Natural killer cell (primary cell): ENCODE results near the gene TFAP2D. TPM values are rescaled to one million over a fixed set of nuclear protein-coding genes. Genes with fewer than 3 reads are reported as not detected.

Experiments used
- ATAC-seq, 3 donors: fragments of 150-1000 bp in 2 of 3; fragments of 200-7000 bp in 1 of 3; cut with Tn5 transposase; 1 replicate in 1 of 3; 2 replicates in 2 of 3; pipeline ENCODE4 v1.10.0; 2021; ENCODE audit warnings: mild to moderate bottlenecking in 2 of 3, moderate library complexity in 2 of 3
- DNase-seq, 2 donors: peaks; one replicate each; pipeline versions ENCODE4 v3.0.0 to v3.0.0-alpha.2; 2013 to 2021; ENCODE audit warnings: mixed read lengths in 1 of 2
- H3K27ac ChIP-seq: one replicate; pipeline ENCODE4 v1.5.1; 2013; ENCODE audit warnings: mild to moderate bottlenecking, low read length
- H3K27me3 ChIP-seq: one replicate; pipeline ENCODE4 v1.6.1; 2013; ENCODE audit warnings: low read length; ENCODE audit not compliant: control insufficient read depth, insufficient read depth
- H3K36me3 ChIP-seq: one replicate; pipeline ENCODE4 v1.6.1; 2013; ENCODE audit warnings: low read length; ENCODE audit not compliant: control insufficient read depth, insufficient read depth
- H3K4me1 ChIP-seq: one replicate; pipeline ENCODE4 v1.6.1; 2013; ENCODE audit warnings: low read length; ENCODE audit not compliant: control insufficient read depth, insufficient read depth
- H3K4me3 ChIP-seq: one replicate; pipeline ENCODE4 v1.5.1; 2013; ENCODE audit warnings: low read length
- H3K9me3 ChIP-seq: one replicate; pipeline ENCODE4 v1.6.1; 2013; ENCODE audit warnings: low read length; ENCODE audit not compliant: control insufficient read depth, insufficient read depth
- H3K27ac Mint-ChIP-seq, 2 donors: one replicate each; pipeline ENCODE4 v1.8.0; 2022; ENCODE audit warnings: mild to moderate bottlenecking in 2 of 2, mixed read lengths in 2 of 2, moderate library complexity in 1 of 2
- H3K27me3 Mint-ChIP-seq, 2 donors: one replicate each; pipeline ENCODE4 v1.8.0; 2022; ENCODE audit warnings: low read depth in 2 of 2, mixed read lengths in 2 of 2
- H3K36me3 Mint-ChIP-seq: one replicate; pipeline ENCODE4 v1.8.0; 2022; ENCODE audit warnings: mixed read lengths
- H3K4me1 Mint-ChIP-seq, 2 donors: one replicate each; pipeline ENCODE4 v1.8.0; 2022; ENCODE audit warnings: mixed read lengths in 2 of 2
- H3K4me3 Mint-ChIP-seq: one replicate; pipeline ENCODE4 v1.8.0; 2022; ENCODE audit warnings: mild to moderate bottlenecking, moderate library complexity, mixed read lengths
- H3K9me3 Mint-ChIP-seq, 2 donors: one replicate each; pipeline ENCODE4 v1.8.0; 2022; ENCODE audit warnings: mixed read lengths in 2 of 2
- WGBS: methylation state at CpG from one replicate; pipeline ENCODE4 v1.1.7; 2013; ENCODE audit warnings: missing lambda C conversion rate; ENCODE audit not compliant: insufficient coverage; 5-methylcytosine and 5-hydroxymethylcytosine counted together
- intact Hi-C: fragments of 100-400 bp; cut with micrococcal nuclease; formaldehyde crosslinking; loops from one replicate; pipeline ENCODE4 v1.14.2; 2022
- total RNA-seq, 4 donors: library from RNA; stranded (reverse); fragments of 120-200 nt in 1 of 4; gene quantifications; one replicate each; pipeline versions ENCODE4 v1.2.3 to v1.2.4, GENCODE V29; 2013 to 2022
- TF ChIP-seq, protein P1 (sequence below): fragments of 200-600 bp; IDR thresholded peaks from one replicate; pipeline ENCODE4 v1.8.0; 2022; ENCODE audit warnings: antibody characterized with exemption

The TFAP2D gene
- total RNA-seq, 3 donors from 2014 or later (not counting 1 experiment from before 2014, with no cell fraction given), result not detected

DNA sequence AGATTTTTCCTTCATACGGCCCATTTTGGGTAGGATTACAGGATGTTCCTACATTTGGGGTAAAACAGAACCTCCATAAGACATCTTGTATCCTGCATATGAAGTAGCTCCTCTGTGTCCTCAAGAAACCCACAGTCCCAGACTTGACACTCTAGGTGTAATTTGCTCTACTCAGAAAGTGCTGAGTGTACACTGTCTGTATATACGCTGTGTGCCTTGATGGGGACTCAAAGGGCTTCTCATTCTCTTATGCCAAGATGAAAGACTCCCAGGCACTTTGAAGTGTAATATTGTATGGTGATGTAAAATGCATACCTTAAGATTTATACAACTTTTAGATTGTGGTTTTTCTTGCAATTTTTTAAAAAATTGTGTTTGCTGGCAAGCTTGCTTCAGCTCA lies 5.2 kb downstream of the TFAP2D start:
- Mint-ChIP-seq H3K9me3 (peaks cover 12 to 13% of the 10 kb centered on the region in 2 donors), H3K4me1 (peaks cover 0 to under 1% of the 10 kb centered on the region in 2 donors), H3K4me3 (no peak overlapping the region), H3K27me3 (peaks cover 41 to 61% of the 10 kb centered on the region in 2 donors), H3K27ac (no peak overlapping the region), H3K36me3 (peaks cover 33% of the 10 kb centered on the region)
- 18% methylated on average over 1 of the region's 2 CpGs for WGBS
- no peak for ATAC-seq
- no peak overlapping the region for H3K4me3 ChIP-seq
- H3K4me1 ChIP-seq, result no peaks in the 10 kb centered on the region
- no peak overlapping the region for H3K27ac ChIP-seq
- TF ChIP-seq, protein P1, sequence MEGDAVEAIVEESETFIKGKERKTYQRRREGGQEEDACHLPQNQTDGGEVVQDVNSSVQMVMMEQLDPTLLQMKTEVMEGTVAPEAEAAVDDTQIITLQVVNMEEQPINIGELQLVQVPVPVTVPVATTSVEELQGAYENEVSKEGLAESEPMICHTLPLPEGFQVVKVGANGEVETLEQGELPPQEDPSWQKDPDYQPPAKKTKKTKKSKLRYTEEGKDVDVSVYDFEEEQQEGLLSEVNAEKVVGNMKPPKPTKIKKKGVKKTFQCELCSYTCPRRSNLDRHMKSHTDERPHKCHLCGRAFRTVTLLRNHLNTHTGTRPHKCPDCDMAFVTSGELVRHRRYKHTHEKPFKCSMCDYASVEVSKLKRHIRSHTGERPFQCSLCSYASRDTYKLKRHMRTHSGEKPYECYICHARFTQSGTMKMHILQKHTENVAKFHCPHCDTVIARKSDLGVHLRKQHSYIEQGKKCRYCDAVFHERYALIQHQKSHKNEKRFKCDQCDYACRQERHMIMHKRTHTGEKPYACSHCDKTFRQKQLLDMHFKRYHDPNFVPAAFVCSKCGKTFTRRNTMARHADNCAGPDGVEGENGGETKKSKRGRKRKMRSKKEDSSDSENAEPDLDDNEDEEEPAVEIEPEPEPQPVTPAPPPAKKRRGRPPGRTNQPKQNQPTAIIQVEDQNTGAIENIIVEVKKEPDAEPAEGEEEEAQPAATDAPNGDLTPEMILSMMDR, result no peak
- H3K27me3 ChIP-seq, result peaks cover 17% of the 10 kb centered on the region
- H3K9me3 ChIP-seq, result peaks cover 5% of the 10 kb centered on the region
- no peak for DNase-seq
- intact Hi-C loops, result no loop called here
- no peaks in the 10 kb centered on the region for H3K36me3 ChIP-seq

DNA sequence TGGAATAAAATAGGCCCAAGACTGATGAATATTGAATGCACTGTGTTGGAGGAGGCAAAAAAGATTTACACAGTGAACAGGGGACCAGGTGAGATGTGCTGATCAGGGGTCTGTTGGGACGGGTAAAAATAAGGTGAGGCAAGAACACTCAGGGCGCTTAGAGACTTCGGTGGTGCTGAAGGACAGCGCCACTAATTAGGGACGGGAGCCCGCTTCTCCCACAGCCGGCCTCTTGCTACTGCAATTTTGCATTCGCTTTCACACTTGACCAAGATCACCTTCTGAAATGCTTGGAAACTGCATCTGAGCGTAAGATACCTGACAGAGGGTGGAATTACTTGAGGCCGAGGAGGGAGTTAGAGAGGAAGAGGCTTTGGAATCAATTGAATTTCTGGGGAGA lies 7.3 kb downstream of the TFAP2D start:
- Mint-ChIP-seq H3K27me3 (peaks cover 42 to 58% of the 10 kb centered on the region in 2 donors), H3K4me1 (peaks cover 6 to 11% of the 10 kb centered on the region in 2 donors), H3K27ac (no peak overlapping the region), H3K9me3 (peaks cover 9 to 11% of the 10 kb centered on the region in 2 donors), H3K36me3 (peaks cover 24% of the 10 kb centered on the region), H3K4me3 (no peak overlapping the region)
- Histone ChIP-seq H3K4me1 (no peaks in the 10 kb centered on the region), H3K9me3 (peaks cover 12% of the 10 kb centered on the region), H3K4me3 (no peak overlapping the region), H3K36me3 (no peaks in the 10 kb centered on the region), H3K27ac (no peak overlapping the region), H3K27me3 (peaks cover 8% of the 10 kb centered on the region)
- intact Hi-C loops, result no loop called here
- ATAC-seq (no peak), DNase-seq (no peak)
- TF ChIP-seq, protein P1, result no peak
- WGBS, result 7% methylated on average over 9 of the region's 10 CpGs

DNA sequence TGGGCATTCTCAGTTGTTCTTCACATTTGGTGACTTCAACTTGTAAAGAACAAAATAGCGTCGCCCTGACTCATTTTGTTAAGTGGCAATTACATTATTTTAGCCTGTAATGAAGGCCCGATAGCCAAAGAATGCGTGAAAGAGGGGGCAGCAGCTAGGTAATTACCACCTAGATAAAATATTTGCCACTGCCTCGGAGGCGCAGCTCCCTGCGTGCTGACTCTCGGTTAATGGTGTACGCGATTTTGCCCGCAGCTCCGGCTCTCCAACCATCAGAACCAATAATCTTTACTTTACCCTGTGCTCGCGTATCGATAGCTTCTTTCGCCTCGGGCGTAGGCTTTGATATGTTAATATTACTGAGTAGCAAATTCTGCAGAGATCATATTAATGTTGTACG lies 8.7 kb downstream of the TFAP2D start:
- intact Hi-C loops, result no loop called here

More for the DNA sequence above, 8.7 kb downstream of the TFAP2D start:
- ATAC-seq (no peak), DNase-seq (no peak)
- H3K4me1 ChIP-seq, result no peaks in the 10 kb centered on the region
- Mint-ChIP-seq H3K27ac (no peak overlapping the region), H3K36me3 (peaks cover 10% of the 10 kb centered on the region), H3K9me3 (peaks cover 5 to 12% of the 10 kb centered on the region in 2 donors), H3K4me1 (peaks cover 6 to 11% of the 10 kb centered on the region in 2 donors), H3K4me3 (no peak overlapping the region), H3K27me3 (peaks cover 34 to 45% of the 10 kb centered on the region in 2 donors)
- WGBS, result 6% methylated on average over 16 of the region's 19 CpGs
- no peaks in the 10 kb centered on the region for H3K36me3 ChIP-seq
- peaks cover 12% of the 10 kb centered on the region for H3K9me3 ChIP-seq
- H3K27me3 ChIP-seq, result peaks cover 7% of the 10 kb centered on the region
- H3K4me3 ChIP-seq, result no peak overlapping the region
- TF ChIP-seq, protein P1, result no peak
- no peak overlapping the region for H3K27ac ChIP-seq
